Activated CD8-positive, alpha-beta memory T cell treated with anti-CD3 and anti-CD28 coated beads, Interleukin-2, amount 50 U/mL, for 1 hour (primary cell): Measurements from ENCODE around the gene PLCB1.

Experiments used
- DNase-seq: peaks from one replicate; pipeline ENCODE4 v3.0.0-alpha.2; 2020; ENCODE audit errors: extremely low read depth

Gene PLCB1

DNA sequence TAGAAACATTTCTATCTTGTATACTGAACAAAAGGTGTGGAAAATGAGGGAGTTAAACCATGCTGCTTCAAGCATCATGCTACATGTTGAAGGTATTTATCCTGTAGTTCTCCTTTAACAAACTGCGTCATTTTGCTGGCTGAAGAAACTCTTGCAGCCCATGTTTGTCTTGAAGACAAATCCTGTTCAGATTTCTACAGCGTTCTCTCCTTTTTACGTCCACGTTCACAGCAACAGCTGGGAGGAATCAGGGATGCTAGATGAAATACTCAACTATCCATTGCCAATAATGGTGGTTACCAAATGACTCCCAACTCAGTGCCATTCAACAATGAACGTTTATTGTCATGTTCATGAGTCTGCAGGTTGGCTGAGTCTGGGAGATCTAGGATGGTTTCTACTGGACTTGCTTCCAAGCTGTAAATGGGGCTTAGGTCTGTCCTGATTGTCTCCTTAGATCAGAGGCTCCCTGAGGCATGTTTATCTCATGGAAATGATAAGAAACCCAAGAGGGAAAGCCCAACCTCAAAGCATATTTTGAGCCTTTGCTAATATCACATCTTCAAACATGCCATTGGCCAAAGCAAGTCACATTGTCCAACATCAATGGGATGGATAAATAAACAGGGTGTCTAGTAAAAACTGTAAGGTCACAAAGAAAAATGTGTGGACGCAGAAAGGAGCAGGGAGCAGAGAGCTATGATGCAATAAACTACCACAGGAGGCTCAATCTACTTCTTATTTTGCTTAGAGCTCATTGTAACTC is 2.7 kb upstream of the PLCB1 start:
- DNase-seq: no peak

GRCh38 chr20:8130840-8131526 is 1.1 kb upstream of the PLCB1 start:
- DNase-seq: no peak

DNA sequence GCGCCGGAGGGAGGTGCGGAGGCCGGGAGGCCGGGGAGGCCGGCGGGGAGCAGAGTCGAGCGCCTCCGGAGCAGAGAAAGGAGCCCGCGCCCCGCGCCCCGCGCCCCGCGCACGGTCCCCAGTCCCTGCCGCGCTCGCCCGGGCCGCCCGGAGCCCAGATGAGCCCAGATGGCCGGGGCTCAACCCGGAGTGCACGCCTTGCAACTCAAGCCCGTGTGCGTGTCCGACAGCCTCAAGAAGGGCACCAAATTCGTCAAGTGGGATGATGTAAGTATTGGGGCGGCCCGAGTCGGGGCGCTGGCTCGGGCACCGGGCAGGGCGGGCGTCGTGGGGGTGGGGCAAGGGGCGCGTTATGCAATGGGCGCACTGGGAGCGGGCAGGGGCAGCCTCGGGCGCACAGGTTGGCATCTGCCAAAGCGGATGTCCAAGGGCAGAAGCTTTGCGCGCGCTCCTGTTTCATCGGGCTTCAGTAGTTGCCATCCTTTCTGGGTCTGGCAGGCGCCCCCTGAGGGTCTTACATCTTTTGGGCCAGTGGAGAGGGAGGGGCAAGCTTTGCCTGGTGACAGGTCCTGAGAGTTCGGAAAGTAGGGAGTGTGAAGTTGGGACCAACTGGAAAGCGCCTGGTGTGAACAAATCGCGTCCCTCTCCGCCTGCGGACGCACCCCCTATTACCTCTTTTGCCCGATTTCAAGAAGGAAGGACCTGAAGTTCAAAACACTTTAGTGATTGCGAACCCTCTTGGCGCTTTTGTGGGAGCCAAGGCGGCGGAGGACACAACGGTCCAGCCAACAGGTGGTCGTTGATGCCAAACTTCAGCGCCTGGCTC is 631 bp downstream of the PLCB1 start:
- DNase-seq: no peak

DNA sequence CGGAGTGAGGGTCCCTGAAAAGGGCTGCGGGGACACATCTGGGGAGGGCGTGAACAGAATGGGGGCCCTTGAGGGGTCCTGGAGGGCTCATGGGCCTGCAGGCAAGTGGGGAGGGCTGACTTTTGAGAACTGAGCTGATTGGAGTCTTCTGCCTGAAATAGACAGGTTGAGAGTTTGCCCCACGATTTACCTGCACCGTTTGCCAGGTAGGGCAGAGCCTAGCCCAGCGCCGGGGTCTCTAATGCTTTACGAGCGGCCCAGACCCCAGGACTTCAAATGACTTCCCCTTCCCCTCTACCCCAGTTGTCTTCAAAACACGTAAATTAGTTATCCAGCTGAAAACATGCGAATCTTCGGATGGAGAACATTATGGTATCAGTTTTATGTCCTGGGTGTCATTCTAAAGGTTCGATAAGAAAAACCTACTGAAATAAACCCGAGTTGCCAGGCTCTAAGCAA is 1.3 kb downstream of the PLCB1 start:
- DNase-seq: no peak

- DNase-seq: no peak
These were observed 1.9 kb downstream of the PLCB1 start for GRCh38 chr20:8133851-8134451.

GRCh38 chr20:8139899-8140298 is 7.8 kb downstream of the PLCB1 start:
- no peak for DNase-seq

DNA sequence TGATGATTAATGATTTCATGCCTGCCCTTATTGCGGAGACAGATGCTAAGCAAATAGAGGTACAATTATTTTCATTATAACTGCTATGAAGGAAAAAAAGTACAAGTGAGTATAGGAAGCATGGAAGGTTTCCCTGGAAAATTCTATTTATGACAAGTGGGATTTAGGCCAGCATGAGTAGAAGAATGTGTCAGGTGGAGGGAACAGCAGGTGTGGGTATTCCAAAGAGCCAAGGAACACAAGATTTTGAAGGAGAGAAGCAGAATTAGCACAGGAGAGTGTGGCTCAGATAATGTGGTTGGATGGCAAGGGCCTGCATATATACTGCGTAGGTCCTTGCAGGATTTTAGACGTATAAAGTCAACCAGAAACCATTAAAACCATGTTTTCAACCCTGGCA is 11.4 kb downstream of the PLCB1 start:
- DNase-seq: no peak

GRCh38 chr20:8144282-8145245 is 12.5 kb downstream of the PLCB1 start:
- DNase-seq: no peak

GRCh38 chr20:8145246-8146168 is 13.4 kb downstream of the PLCB1 start:
- DNase-seq: no peak

GRCh38 chr20:8147476-8147875 is 15.4 kb downstream of the PLCB1 start:
- no peak for DNase-seq

DNA sequence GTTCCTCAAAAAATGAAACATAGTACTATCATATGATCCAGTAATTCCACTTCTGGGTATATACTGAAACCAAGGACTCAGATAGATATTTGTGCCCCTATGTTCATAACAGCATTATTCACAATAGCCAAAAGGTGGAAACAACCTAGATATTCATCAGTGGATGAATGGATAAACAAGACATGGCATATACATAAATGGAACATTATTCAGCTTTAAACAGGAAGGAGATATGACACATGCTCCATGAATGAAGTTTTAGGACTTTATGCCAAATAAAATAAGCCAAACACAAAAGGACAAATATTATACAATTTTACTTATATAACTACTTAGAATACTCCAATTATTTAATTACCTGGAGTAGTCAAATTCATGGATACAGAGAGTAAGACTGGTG is 16.4 kb downstream of the PLCB1 start:
- no peak for DNase-seq

DNA sequence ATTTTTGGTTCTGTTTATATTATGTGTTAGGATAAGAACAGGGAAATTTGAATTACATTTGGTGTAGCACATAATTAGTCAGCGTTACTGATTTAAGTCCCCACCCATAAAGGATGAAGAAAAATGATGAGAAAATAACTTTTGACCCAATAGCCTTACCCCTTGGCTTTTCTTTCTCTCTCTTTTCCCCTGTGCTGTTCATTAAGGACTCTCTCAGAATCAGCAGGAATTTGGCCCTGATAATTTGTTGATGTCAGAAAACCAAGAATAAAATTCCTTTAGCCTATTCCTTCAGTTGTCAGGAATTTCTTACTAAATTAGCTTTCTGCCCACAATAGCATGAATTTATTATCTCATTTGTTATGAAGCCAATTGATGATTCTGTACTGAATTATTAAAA is 18.5 kb downstream of the PLCB1 start:
- DNase-seq: no peak

DNA sequence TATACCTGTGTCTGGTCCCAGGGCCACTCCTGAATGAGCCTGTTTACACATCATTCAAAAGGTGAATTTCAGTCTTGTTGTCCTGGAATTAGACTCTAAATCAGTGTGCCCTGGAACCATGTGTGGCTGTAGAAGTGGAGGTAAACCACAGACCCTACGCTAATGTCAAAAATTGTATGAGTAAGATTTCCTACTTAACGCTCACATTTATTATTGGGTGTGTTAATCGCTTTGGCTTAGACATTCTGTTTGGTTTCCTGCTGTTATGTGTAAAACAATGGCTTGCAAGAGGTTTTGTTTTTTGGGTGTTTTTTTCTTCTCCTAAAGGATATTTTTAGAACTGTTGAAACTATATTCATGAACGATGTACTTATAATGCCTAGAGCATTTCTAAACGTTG is 19.3 kb downstream of the PLCB1 start:
- DNase-seq: no peak

- no peak for DNase-seq
These were observed 20.1 kb downstream of the PLCB1 start for GRCh38 chr20:8152183-8152582.

DNA sequence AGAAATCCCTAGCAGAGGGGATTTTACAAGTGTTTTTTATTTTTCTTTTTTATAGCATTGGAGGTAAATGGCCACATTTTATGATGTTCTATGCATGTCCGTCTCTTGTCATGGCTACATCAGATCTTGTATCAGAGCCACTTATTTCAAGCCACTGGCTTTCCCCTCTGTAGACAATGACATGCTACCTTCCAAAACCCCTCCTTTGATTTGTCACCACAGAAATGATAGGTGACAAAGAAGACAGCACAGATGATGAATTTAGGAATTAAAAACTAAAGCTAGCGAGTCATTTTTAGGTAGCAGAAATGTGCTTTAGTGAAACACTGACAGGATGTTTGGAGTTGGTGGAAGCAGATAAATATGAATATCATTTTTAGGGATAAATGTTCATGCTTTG is 20.8 kb downstream of the PLCB1 start:
- DNase-seq: no peak

GRCh38 chr20:8153281-8153908 is 21.3 kb downstream of the PLCB1 start:
- DNase-seq: no peak

DNA sequence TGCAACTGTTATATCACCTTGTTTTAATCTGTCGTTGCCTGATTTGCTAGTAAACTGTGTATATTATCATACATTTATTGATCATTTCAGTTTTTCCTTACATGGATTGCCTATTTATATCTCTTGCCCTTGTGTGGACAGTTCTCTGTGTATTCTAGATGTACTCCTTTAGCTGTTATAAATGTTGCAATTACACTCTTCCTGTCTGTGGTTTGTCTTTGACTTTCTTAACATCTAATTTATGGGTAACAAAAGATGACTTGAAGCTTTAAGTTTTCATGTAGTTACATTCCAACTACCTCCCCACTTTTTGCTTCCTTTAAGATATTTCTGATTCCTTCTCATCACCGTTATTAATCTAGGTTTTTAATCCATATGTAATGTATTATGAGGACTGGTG is 22.6 kb downstream of the PLCB1 start:
- DNase-seq: no peak

- DNase-seq: no peak
These were observed 23.2 kb downstream of the PLCB1 start for GRCh38 chr20:8155229-8155628.

DNA sequence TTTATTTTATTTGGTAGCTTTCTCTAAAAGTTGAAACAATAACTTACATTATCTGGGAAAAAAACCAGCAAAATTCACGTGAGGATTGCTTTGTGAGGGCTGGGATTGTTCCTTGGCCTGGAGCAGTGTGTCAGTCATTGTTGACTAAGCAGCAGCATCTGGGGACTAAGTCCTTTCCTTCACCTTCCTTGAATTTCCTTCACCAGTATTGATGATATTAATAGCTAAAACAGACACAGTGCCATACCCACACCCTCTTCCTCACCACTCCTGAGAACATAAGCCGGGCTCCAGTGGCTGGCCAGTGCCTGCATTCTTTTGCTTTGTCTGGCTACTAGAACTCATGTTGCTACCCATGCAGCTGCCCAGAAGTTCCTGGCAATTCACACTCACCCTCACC is 23.7 kb downstream of the PLCB1 start:
- no peak for DNase-seq
